Adrenal gland (tissue), 5 donors: ENCODE measurements around the gene NOL6.

Source experiments
- POLR2A ChIP-seq, 2 donors: fragments of 450-650 bp; IDR thresholded peaks; one replicate each; pipeline ENCODE4 v1.6.1; 2017; ENCODE audit warnings: antibody characterized with exemption in 2 of 2, mild to moderate bottlenecking in 2 of 2, moderate library complexity in 1 of 2
- TF ChIP-seq, protein P1 (sequence below), 6 experiments: fragments of 450-650 bp in 4 of 6; fragments of 200-600 bp in 2 of 6; sonication (generic) in 1 of 6; IDR thresholded peaks; 1 replicate in 5 of 6; 2 replicates in 1 of 6; pipeline versions ENCODE4 v1.5.1 to v1.8.0; 2016 to 2021; ENCODE audit warnings: antibody characterized with exemption in 6 of 6, mild to moderate bottlenecking in 2 of 6, moderate library complexity in 1 of 6
- donor health status: DM: no; HTN: no; CAD: no.

GRCh38 chr9:33436445-33436844 lies 37.3 kb downstream of the NOL6 start:
- TF ChIP-seq, protein P1, sequence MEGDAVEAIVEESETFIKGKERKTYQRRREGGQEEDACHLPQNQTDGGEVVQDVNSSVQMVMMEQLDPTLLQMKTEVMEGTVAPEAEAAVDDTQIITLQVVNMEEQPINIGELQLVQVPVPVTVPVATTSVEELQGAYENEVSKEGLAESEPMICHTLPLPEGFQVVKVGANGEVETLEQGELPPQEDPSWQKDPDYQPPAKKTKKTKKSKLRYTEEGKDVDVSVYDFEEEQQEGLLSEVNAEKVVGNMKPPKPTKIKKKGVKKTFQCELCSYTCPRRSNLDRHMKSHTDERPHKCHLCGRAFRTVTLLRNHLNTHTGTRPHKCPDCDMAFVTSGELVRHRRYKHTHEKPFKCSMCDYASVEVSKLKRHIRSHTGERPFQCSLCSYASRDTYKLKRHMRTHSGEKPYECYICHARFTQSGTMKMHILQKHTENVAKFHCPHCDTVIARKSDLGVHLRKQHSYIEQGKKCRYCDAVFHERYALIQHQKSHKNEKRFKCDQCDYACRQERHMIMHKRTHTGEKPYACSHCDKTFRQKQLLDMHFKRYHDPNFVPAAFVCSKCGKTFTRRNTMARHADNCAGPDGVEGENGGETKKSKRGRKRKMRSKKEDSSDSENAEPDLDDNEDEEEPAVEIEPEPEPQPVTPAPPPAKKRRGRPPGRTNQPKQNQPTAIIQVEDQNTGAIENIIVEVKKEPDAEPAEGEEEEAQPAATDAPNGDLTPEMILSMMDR (IDR thresholded peaks at IDR 0.05), result no peak
- TF ChIP-seq POLR2A (IDR thresholded peaks at IDR 0.05), result no peak
